Erythroblast (primary cell): ENCODE data around the gene LCORL.

Experiments used
- GATA1 ChIP-seq: IDR thresholded peaks from 2 replicates; pipeline ENCODE4 v1.6.1; 2011; ENCODE audit warnings: low read depth, mild to moderate bottlenecking, control low read depth, low read length, moderate library complexity
- POLR2A ChIP-seq: IDR thresholded peaks from 2 replicates; pipeline ENCODE4 v1.6.1; 2011; ENCODE audit warnings: mild to moderate bottlenecking, low read length

- TF ChIP-seq POLR2A (no peak), GATA1 (no peak)
These were observed 13.9 kb downstream of the LCORL start for GRCh38 chr4:18007625-18008024.
